DND-41 (cell line): Measurements from ENCODE around the gene HTRA1.

Experiments
- ATAC-seq: fragments of 200-7000 bp; cut with Tn5 transposase; 3 replicates; pipeline ENCODE4 v1.9.1; 2021; ENCODE audit warnings: low read depth; ENCODE audit not compliant: insufficient read depth
- DNase-seq: peaks from one replicate; pipeline ENCODE4 v3.0.0-alpha.2; 2020
- H2AFZ ChIP-seq: 2 replicates; pipeline ENCODE4 v1.6.0; 2012; ENCODE audit warnings: low read depth, low read length
- H3K27ac ChIP-seq: 2 replicates; pipeline ENCODE4 v1.5.1; 2012; ENCODE audit warnings: low read length, inconsistent platforms
- H3K27me3 ChIP-seq: fragments of 200-600 bp; sonication (generic); 2 replicates; pipeline ENCODE4 v1.6.0; 2012; ENCODE audit warnings: low read length, mild to moderate bottlenecking, inconsistent platforms; ENCODE audit not compliant: insufficient read depth, poor library complexity
- H3K36me3 ChIP-seq: 2 replicates; pipeline ENCODE4 v1.5.1; 2012; ENCODE audit warnings: low read length, inconsistent platforms; ENCODE audit not compliant: insufficient read depth
- H3K4me1 ChIP-seq: 2 replicates; pipeline ENCODE4 v1.5.1; 2012; ENCODE audit warnings: mild to moderate bottlenecking, low read length; ENCODE audit not compliant: insufficient read depth
- H3K4me2 ChIP-seq: 2 replicates; pipeline ENCODE4 v1.6.0; 2012; ENCODE audit warnings: mild to moderate bottlenecking, moderate library complexity, low read length, inconsistent platforms; ENCODE audit not compliant: insufficient read depth
- H3K4me3 ChIP-seq, 2 experiments: fragments of 200-600 bp in 1 of 2; shearing (Covaris generic) in 1 of 2; 2 replicates each; pipeline ENCODE4 v1.5.1; 2012 to 2016; ENCODE audit warnings: inconsistent platforms in 2 of 2, low read length in 2 of 2, mild to moderate bottlenecking in 2 of 2, low read depth in 1 of 2, moderate library complexity in 1 of 2
- H3K79me2 ChIP-seq: 2 replicates; pipeline ENCODE4 v1.6.0; 2012; ENCODE audit warnings: low read length, inconsistent platforms; ENCODE audit not compliant: insufficient read depth
- H3K9ac ChIP-seq: 2 replicates; pipeline ENCODE4 v1.6.0; 2012; ENCODE audit warnings: low read depth, mild to moderate bottlenecking, inconsistent platforms, low read length, moderate library complexity
- H3K9me3 ChIP-seq: 2 replicates; pipeline ENCODE4 v1.5.1; 2012; ENCODE audit warnings: low read length, moderate library complexity, mild to moderate bottlenecking, inconsistent platforms; ENCODE audit not compliant: insufficient read depth, severe bottlenecking
- H4K20me1 ChIP-seq: 2 replicates; pipeline ENCODE4 v1.6.0; 2012; ENCODE audit warnings: low read length; ENCODE audit not compliant: insufficient read depth
- EZH2 ChIP-seq: IDR thresholded peaks from 3 replicates; pipeline ENCODE4 v1.6.1; 2012; ENCODE audit warnings: borderline replicate concordance, low read depth, mild to moderate bottlenecking, moderate library complexity, low read length, inconsistent platforms; ENCODE audit not compliant: severe bottlenecking
- TF ChIP-seq, protein P1 (sequence below): IDR thresholded peaks from 2 replicates; pipeline ENCODE4 v1.5.1; 2012; ENCODE audit warnings: borderline replicate concordance, low read length, moderate library complexity, mild to moderate bottlenecking; ENCODE audit not compliant: poor library complexity, severe bottlenecking; ENCODE audit errors: extremely low read depth

HTRA1 gene

DNA sequence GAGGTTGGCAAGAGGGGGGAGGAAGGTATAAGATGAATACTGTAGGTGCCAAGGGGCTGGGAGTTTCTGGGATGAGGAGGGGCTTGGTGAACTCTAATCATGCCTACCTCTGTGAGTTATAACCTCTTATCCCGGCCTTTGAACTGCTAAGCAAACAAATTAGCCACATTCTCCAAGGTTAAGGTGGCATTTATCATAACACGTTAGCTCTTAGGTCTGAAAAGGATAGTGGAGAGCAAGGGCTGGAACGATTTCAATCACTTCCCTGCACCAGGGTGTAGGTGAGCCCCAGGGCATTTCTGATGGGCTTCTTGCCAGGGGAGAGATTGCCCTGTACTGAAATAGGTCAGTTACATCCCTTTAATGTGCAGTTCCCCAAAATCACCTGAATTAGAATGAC is 70.6 kb downstream of the HTRA1 start:
- H3K79me2 ChIP-seq = no peaks in the 10 kb centered on the region
- no peak overlapping the region for H3K27ac ChIP-seq
- DNase-seq (no peak), ATAC-seq (no peak)
- no peaks in the 10 kb centered on the region for H3K4me1 ChIP-seq
- no peak overlapping the region for H3K4me3 ChIP-seq
- no peak for TF ChIP-seq EZH2
- TF ChIP-seq, protein P1, sequence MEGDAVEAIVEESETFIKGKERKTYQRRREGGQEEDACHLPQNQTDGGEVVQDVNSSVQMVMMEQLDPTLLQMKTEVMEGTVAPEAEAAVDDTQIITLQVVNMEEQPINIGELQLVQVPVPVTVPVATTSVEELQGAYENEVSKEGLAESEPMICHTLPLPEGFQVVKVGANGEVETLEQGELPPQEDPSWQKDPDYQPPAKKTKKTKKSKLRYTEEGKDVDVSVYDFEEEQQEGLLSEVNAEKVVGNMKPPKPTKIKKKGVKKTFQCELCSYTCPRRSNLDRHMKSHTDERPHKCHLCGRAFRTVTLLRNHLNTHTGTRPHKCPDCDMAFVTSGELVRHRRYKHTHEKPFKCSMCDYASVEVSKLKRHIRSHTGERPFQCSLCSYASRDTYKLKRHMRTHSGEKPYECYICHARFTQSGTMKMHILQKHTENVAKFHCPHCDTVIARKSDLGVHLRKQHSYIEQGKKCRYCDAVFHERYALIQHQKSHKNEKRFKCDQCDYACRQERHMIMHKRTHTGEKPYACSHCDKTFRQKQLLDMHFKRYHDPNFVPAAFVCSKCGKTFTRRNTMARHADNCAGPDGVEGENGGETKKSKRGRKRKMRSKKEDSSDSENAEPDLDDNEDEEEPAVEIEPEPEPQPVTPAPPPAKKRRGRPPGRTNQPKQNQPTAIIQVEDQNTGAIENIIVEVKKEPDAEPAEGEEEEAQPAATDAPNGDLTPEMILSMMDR = no peak
- H3K4me2 ChIP-seq = no peak overlapping the region
- no peaks in the 10 kb centered on the region for H3K9me3 ChIP-seq
- H3K36me3 ChIP-seq = no peaks in the 10 kb centered on the region
- H3K9ac ChIP-seq = no peak overlapping the region
- H3K27me3 ChIP-seq = no peaks in the 10 kb centered on the region
- no peak overlapping the region for H2AFZ ChIP-seq
- no peaks in the 10 kb centered on the region for H4K20me1 ChIP-seq

DNA sequence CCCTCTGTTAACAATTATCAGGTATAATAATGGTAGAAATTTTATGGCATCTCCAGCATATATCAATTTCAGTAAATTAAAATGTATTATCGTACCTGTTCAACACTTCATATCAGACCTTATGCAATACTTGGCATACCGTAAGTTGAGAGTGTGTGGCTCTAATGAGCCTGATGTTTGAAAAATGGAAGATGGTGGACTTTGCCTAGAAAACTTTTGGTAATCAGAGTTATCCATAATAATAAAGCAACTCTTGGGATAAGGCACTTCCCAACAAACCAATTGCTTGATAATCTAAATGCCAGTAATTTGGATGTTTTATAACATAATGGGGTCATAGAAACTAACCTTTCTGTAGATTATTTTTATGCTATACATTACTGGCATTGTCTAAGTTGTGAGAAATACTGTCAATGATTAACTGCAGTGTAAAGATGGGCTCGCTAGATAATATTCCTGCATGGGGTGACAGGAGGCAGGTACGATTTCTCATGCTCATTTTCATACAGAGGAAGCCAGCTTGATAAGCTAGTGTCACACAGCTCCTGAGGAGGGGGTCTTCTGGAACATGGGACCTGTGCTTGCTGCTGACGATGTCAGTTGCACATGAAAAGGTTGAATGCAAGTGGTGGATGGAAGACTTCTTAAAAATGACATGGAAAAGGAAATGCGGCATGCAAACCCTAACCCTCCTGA is 71.4 kb downstream of the HTRA1 start:
- ATAC-seq = no peak
- H3K4me3 ChIP-seq = no peak overlapping the region
- H3K27me3 ChIP-seq = no peaks in the 10 kb centered on the region
- H2AFZ ChIP-seq = no peak overlapping the region
- no peak for TF ChIP-seq EZH2
- TF ChIP-seq, protein P1 = no peak
- no peak overlapping the region for H3K27ac ChIP-seq
- no peaks in the 10 kb centered on the region for H3K36me3 ChIP-seq
- no peak for DNase-seq
- no peaks in the 10 kb centered on the region for H3K79me2 ChIP-seq
- H4K20me1 ChIP-seq = no peaks in the 10 kb centered on the region
- H3K4me2 ChIP-seq = no peak overlapping the region
- no peak overlapping the region for H3K9ac ChIP-seq
- H3K4me1 ChIP-seq = no peaks in the 10 kb centered on the region
- H3K9me3 ChIP-seq = no peaks in the 10 kb centered on the region

DNA sequence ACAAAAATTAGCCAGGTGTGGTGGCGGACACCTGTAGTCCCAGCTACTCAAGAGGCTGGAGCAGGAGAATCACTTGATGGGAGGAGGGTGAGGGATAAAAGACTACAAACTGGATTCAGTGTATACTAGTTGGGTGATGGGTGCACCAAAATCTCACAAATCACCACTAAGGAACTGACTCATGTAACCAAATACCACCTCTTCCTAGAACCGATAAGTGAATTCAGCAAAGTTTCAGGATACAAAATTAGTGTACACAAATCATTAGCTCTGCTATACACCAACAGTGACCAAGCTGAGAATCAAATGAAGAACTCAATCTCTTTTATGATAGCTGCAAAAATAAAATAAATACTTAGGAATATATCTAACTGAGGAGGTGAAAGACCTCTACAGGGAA is 76.2 kb downstream of the HTRA1 start:
- Histone ChIP-seq H3K4me3 (no peak overlapping the region), H4K20me1 (no peaks in the 10 kb centered on the region), H3K9ac (no peak overlapping the region), H3K4me2 (no peak overlapping the region), H3K79me2 (no peaks in the 10 kb centered on the region), H3K9me3 (no peaks in the 10 kb centered on the region), H3K36me3 (no peaks in the 10 kb centered on the region), H3K27ac (no peak overlapping the region), H3K4me1 (peaks cover 28% of the 10 kb centered on the region), H2AFZ (no peak overlapping the region), H3K27me3 (no peaks in the 10 kb centered on the region)
- ATAC-seq (no peak), DNase-seq (no peak)
- TF ChIP-seq, protein P1 = no peak
- no peak for TF ChIP-seq EZH2

DNA sequence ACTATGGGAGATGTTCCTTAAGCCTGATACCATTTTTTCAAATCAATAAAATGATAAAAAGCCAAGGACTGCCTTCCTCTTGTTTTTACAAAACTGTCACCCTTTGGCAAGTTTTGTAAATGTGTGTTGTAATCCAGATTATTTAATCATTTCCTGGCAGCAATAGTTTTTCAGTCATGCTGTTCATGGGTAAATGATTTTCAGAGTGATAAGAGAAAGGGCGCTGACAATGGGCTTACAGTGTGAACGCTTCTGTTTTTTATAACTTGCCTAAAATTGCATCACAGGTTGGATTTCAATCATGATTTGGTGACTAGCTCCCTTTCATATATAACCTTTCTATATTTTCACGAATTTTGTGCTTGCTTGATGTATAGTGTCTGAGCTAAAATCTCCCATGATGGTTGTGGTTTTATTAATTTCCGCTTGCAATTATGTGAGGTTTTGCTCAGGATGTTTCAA is 80.2 kb downstream of the HTRA1 start:
- peak overlapping the region; percentile 23; the same call in 1 of the 2 replicates for H3K4me2 ChIP-seq
- no peaks in the 10 kb centered on the region for H3K36me3 ChIP-seq
- H3K27ac ChIP-seq = no peak overlapping the region
- H4K20me1 ChIP-seq = no peaks in the 10 kb centered on the region
- no peak overlapping the region for H2AFZ ChIP-seq
- no peaks in the 10 kb centered on the region for H3K9me3 ChIP-seq
- H3K9ac ChIP-seq = no peak overlapping the region
- ATAC-seq (peak; percentile 80), DNase-seq (no peak)
- no peak overlapping the region for H3K4me3 ChIP-seq
- TF ChIP-seq EZH2 = no peak
- TF ChIP-seq, protein P1 = no peak
- peaks cover 29% of the 10 kb centered on the region for H3K4me1 ChIP-seq
- H3K27me3 ChIP-seq = no peaks in the 10 kb centered on the region
- H3K79me2 ChIP-seq = no peaks in the 10 kb centered on the region
